HG03064 (cell line): Measurements from ENCODE around the gene IMPDH2.
"Not testable (repeated sequence)": the region's sequence is repeated elsewhere in the genome, so short reads cannot be mapped to it uniquely, and the experiment has no call there.

Experiments
- ATAC-seq: cut with Tn5 transposase; IDR thresholded peaks from one replicate; pipeline ENCODE4 v1.9.1; 2021; ENCODE audit warnings: low read depth; ENCODE audit not compliant: unreplicated experiment

Gene IMPDH2

DNA sequence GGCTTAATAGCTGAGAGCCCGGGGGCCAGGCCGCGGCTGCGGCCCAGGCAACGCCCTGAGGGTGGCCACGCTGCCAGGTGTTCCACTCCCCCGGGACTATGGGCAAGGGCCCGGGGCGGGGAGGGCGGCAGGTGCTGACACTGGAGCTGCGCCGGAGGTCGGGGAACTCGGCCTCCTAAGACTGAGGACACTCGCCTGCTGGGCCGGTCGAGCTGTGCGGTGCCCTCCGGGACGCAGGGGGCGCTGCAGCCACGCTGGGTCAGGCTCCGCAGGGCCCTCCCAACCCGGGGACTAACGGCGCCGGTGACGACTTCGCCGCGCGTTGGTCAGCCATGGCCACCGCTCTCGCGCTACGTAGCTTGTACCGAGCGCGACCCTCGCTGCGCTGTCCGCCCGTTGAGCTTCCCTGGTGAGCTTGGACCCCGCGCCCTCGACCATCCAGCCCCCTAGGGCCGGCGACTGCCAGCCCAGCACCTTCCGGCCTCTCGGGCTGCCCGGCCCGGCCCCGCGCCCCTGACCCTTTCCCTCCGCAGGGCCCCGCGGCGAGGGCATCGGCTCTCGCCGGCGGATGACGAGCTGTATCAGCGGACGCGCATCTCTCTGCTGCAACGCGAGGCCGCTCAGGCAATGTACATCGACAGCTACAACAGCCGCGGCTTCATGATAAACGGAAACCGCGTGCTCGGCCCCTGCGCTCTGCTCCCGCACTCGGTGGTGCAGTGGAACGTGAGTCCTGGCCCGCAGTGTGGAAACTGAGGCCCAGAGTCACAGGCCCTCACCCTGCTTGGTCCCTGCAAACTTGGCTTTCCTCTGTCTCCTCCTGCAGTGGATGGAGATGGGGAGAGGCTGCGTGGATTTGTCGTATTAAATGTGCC is 7.1 kb downstream of the IMPDH2 start, which contains the start of gene NDUFAF3:
NDUFAF3 (plus strand) TSS at position 309 of the 875 bp plus-strand sequence; CDS start at position 333, 24 bp downstream.
- peak; percentile 60 for ATAC-seq

DNA sequence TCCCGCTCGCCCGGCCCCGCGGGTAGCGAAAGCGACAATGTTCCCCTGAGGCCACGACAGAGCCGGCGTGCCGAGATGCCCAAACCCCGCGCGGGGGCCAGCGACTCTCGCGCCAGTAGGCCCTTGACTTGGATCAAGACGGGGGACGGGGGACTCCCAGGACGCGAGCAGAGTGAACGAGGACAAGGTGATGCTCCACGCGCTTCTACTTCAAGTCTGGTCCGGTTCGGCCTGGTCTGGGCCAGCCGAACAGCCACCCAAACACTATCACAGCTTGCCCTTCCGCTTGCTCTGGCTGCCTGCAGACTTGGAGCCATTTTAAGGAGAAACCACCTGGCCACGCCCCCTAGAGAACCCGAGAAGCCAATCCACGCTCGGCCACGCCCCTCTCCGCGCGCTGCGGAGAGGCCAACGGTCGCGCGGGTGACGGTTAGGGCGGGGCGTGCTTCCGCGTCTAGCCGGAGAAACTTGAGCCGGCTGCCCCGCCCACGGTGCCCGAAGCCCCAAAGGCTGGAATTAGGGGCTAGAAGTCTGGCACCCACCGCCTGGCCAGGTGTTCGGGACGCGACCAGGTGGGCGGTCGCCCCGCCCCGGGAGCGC is 7.9 kb downstream of the IMPDH2 start:
- ATAC-seq: peak; percentile 44

DNA sequence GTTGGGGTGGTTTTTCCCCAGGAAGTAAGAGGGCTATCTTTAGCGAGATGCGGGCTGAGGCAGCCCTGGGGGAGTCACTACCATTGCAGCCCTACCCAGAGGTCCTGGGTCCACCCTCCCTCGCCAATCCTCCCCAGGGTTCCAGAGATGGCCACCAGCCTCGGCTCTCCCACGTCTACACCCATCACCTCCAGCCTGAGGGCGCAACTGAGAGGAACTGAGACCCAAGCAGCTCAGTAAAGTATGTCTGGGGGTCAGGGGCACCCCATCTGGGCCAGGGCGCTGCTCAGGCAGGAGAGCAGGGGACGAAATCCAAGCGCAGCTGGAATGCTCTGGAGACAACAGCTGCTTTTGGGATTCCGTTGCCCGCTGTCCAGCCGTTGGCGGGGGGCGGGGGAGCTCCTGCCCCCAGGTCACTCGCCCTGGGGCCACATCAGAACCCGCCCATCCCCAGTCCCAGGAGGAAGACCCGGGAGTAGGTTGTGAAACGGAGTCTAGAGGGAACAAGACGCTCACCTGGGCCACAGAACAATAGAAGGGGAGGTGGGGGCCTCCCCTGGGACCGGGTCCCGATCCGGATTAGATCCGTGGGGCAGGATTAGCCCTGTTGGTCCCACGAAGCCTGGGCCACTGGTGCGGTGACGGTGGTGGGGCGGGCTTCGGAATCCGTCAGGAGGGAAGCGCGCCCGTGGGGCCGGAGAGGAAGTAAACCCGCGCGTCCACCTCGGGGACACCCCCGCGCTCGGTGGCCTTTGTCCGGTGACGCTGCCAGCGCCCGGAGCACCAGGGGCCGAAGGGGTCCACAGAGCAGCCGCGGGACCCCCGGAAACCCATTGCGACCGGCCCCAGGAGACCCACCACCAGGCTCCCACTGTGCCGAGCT is 8.6 kb downstream of the IMPDH2 start:
- no peak for ATAC-seq

DNA sequence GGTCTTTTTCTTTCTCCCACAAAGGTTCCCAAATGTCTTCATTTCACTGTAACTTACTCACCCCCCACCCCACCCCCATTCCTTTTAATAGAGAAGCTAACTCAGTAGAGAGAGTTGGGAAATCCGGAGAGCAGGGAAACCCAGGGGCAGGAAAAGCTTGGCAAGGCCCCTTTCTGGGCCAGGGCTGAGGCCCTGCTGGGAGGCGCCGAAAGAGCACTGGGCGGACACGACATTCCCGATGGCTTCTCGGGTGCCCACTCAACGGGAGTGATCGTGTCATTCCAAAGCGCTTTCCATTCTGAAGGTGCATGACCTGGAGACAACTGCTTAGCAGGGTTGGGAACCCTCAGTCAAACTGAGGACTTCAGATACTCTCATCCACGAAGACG is 9.3 kb downstream of the IMPDH2 start:
- no peak for ATAC-seq

DNA sequence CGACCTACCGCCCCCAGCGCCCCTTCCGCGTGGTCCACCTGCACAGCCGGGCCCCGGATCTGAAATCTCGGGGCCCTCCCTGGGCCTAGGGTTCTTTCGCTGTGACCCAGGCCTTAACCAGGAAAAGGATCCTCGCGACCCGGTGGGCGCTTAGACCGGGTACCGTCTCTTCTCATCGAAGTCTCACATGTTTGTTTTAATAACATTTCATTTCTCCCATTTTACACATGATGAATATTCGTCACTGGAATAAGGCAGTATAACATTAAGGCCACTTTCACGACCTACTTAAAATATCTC is 10.5 kb downstream of the IMPDH2 start:
- ATAC-seq: no peak

DNA sequence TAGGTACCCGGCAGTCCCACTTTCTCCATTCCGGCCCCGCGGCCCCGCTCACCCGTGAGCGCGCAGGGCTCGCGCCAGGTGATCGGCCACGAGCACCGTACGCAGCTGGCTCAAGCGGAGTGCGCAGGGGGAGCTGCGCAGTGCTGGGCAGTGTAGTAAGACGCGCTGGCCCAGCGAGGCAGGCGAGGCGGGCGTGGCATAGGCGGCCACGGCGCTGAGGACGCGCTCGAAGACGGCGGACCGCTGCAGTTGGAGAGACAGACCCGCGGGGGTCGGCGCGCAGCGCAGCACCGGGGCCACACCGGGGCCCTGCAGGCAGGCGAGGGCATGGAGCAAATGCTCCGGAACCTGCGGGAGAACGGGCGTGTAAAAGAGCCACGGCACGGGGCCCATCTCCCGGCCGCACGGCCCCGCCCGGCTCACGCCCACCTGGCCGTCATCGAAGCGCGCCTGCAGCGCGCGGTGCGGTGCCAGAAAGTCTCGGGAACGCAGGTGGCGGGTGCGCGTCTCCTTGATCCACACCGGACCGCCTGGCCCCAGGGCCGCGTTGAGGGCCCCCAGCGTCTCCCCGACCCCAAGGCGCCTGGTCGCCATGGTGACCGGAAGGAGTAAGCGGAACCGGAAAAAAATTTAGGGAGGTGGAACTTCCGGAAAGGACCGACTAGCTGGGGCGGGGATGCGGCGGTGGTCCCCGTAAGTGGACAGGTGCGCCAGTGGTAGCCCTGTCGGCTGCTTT is 11.1 kb downstream of the IMPDH2 start, which contains the start of gene DALRD3:
DALRD3 (minus strand) TSS at position 610 of the 736 bp plus-strand sequence; CDS start at position 594, 16 bp downstream.
- ATAC-seq: no peak

DNA sequence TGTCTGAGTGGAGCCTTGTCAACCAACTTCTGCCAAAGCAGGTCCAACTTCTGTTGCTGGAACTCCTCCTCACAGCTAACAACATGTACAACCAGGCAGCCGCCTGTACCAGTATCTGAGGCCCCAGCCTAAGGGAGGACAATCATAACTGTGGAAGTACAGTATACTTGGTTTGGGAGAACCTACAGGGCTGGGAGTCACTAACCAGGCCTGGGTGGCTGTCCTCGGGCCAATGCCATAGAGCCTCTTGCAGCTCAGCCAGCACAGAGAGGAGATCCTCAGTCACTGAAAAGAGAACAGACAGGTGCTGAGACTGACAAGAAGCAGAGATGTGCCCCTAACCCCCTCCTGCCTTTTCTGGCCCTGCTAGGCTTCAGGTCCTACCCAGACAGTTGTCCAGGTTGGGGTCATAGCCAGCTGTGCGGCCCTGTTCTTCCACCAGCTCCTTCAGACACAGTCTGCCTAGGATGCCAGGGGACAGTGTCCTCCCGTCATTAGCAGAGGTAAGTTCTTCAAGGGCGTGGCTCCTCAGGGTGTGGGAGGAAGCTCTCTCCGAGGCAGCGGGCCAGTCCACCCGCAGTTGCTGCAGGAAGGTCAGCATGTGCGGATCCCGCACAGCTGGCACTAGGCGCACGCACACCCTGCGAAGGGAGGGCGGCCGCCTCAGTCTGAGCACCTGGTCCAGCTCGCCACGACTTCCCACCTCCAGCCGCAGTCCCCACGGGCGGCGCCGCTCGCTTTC is 11.8 kb downstream of the IMPDH2 start:
- no peak for ATAC-seq

DNA sequence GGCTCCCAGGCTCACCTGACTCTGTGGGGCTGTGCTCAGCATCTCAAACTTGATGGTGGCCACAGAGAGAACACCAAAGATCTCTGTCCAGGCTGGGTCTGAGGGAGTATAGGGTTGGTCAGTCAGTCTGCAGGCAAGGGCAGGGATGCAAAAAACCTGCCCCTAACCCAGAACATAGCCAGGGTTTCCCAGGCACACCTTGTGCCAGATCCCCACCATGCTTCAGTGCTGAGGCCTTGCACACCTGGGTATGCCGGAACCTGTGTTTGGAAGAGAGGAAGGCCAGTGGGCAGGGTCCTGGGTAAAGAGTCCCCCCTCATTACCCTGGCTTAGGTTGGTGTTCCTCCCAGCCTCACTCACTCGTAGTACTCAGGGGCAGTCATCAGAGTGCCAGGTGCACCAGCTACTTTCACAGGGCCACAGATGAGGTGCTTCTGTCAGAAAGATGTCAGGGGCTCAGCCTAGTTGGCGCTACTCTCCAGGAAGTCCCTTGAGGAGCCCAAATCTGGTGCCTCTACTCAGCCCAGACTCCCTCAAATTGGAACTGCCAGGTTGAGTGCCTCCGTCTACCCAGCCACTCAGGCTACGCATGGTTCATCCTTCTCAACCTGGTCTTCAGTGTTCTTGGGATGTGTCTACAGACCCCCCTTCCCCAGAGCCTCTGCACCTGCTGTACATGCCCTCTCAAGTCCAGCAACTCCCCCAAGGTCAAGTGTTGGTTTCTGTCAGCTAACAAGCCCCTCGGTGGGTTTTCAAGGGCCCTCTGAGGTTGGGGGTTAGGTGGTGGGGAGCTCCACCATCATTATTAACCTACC is 12.6 kb downstream of the IMPDH2 start:
- ATAC-seq: no peak

DNA sequence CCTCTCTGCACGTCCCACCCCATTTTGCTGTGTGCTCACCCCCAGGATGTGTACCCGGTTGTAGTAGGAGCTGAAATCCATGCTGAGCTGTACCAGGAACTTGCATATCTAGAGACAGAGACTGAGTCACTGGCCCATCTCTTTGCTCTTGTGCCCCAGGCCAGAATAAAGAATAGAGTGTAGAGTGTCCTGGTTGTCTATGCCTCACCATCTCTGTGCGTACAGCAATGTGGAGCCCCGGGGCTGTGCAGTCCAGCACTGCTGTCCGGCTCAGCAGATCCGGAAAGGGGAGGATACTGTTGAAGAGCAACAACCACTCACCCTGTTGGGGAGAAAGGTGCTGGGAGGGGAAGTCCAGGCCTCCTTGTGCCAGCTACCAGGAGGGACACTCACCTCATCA is 13.4 kb downstream of the IMPDH2 start:
- ATAC-seq: no peak

DNA sequence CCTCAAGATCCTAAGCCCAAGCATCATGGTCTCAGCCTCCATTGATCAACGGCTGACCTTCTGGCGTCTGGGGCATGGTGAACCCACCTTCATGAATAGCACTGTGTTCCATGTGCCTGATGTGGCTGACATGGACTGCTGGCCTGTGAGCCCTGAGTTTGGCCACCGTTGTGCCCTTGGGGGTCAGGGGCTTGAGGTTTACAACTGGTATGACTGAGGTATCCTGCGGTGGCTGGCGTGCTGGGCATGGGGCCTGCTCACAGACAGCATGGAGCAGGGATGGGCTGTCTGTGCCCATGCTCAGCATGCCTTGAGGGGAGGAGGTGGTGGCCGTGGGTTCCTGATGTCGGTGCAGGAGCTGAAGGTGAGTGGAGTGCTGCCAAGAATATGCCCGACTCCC is 14.1 kb downstream of the IMPDH2 start:
- no peak for ATAC-seq

DNA sequence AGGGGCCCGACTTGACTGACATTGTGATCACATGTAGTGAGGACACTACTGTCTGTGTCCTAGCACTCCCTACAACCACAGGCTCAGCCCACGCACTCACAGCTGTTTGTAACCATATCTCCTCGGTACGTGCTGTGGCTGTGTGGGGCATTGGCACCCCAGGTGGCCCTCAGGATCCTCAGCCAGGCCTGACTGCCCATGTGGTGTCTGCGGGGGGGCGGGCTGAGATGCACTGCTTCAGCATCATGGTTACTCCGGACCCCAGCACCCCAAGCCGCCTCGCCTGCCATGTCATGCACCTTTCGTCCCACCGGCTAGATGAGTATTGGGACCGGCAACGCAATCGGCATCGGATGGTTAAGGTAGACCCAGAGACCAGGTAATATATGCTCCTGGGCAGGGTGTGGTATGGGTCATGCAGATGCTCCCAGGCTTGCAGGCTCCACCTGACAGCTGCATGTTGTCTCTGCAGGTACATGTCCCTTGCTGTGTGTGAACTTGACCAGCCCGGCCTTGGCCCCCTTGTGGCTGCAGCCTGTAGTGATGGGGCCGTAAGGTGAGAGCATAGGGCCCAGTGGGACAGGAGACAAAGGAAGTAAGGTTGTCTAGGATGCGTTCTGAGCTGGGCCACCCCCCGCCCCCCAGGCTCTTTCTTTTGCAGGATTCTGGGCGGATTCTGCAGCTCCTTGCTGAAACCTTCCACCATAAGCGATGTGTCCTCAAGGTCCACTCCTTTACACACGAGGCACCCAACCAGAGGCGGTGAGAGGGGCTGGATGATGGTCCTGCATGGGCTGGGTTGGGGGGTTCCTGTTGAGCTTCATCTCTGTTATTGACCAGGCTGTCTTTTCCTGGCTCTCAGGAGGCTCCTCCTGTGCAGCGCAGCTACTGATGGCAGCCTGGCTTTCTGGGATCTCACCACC is 15.2 kb downstream of the IMPDH2 start:
- no peak for ATAC-seq

DNA sequence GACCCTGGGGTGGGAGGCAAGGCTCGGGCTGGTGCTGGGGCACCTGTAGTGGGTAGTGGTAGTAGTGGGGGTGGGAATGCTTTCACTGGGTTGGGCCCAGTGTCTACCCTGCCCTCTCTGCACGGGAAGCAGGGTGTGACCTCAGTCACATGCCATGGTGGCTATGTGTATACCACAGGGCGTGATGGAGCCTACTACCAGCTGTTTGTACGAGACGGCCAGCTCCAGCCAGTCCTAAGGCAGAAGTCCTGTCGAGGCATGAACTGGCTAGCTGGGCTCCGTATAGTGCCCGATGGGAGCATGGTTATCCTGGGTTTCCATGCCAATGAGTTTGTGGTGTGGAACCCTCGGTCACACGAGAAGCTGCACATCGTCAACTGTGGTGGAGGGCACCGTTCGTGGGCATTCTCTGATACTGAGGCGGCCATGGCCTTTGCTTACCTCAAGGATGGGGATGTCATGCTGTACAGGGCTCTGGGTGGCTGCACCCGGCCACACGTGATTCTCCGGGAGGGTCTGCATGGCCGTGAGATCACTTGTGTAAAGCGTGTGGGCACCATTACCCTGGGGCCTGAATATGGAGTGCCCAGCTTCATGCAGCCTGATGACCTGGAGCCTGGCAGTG is 16.0 kb downstream of the IMPDH2 start:
- no peak for ATAC-seq

DNA sequence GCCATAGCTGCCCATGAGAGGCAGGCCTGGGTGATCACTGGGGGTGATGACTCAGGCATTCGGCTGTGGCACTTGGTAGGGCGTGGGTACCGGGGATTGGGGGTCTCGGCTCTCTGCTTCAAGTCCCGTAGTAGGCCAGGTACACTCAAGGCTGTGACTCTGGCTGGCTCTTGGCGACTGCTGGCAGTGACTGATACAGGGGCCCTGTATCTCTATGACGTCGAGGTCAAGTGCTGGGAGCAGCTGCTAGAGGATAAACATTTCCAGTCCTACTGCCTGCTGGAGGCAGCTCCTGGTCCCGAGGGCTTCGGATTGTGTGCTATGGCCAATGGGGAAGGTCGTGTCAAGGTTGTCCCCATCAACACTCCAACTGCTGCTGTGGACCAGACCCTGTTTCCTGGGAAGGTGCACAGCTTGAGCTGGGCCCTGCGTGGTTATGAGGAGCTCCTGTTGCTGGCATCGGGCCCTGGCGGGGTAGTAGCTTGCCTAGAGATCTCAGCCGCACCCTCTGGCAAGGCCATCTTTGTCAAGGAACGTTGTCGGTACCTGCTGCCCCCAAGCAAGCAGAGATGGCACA is 16.7 kb downstream of the IMPDH2 start:
- ATAC-seq: no peak

DNA sequence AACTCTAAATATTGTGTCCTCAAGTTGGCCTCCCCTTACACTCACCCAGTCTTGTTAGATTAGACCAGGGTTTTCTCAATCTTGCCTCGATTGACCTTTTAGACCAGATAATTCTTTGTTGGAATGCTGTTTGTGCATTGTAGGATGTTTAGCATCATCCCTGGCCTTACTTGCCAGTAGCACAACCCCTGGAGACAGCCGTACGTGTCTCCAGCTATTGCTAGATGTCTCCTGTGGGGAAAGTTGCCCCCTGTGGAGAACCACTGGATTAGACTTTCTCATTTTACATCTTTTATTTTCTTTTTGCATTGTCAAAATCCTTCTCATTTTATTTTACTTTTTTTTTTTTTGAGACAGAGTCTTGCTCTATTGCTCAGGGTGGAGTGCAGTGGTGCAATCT is 19.8 kb downstream of the IMPDH2 start:
- no peak for ATAC-seq

DNA sequence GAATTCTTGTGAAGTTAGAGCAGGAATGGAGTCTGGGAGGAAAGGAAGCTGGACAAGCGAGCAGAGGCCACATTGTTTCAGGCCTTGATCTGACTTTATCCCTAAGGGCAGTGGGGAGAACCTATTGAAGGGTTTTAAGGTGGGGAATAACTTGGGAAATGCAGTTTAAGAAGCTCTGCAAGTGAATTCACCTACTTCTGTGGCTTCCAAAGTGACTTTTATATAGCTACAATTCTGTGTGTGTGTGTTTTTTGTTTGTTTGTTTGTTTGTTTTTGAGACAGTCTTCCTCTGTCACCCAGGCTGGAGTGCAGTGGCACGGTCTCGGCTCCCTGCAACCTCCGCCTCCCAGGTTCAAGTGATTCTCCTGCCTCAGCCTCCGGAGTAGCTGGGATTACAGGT is 20.6 kb downstream of the IMPDH2 start:
- ATAC-seq: not testable (repeated sequence)

DNA sequence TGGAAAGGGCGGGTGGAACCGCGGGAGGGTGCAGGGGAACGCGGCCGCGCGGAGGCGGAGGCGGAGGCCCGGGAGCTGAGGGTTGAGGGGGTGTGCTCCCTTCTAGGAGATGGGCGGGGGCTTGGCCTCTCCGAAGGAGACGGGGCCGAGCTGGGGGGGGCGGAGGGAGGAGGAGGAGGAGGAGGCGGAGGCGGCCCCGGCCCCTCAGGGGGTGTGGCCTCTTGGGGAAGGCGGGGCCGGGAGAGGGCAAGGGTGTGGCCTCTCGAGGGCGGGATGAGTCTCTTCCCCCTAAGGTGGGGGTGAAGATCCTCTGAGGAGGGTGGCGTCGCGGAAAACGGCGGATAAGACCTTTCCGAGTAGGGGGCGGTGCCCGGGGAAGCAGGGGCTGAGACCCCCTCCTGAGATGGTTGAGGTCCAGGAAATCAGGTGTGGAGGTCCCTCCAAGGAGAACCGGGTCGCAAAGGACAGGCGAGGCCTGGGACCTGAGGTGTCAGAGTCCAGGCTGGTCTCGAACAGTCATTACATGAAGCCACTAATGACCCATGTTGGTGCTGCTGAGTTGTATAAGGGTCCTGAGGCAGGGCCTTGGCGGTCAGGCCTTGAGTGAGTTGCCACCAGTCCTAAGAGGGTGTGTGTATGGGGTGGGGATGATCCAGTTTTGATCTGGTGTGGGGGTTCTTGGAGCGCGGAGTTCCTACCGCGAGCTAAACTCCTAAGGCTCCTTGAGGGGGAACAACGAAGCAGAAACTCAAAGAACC is 21.2 kb downstream of the IMPDH2 start:
- ATAC-seq: peak; percentile 32
